K562 (cell line): Measurements from ENCODE around the gene ZCWPW1. TPM values are rescaled to one million over a fixed set of nuclear protein-coding genes. Genes with fewer than 3 reads are reported as not detected.

ENCODE experiments used
- ATAC-seq: fragments of 200-7000 bp; cut with Tn5 transposase; 3 replicates; pipeline ENCODE4 v1.9.1; 2020; ENCODE audit warnings: moderate library complexity
- BruUV-seq: library from RNA; stranded (reverse); fragments of 400-500 nt; replicated peaks from 2 replicates; lab custom pipeline; 2021; lab: Mats Ljungman, UMichigan
- CTCF ChIA-PET: fragments of 300-600 bp; formaldehyde crosslinking; extraction: SDS; loops from one replicate; lab custom pipeline; 2021; ENCODE audit warnings: low intra/inter-chr PET ratio; lab: Yijun Ruan, JAX
- POLR2A ChIA-PET: fragments of 300-600, 350-650 bp; sonication (Branson Sonifier 250); formaldehyde crosslinking; extraction: SDS; loops from one replicate; lab custom pipeline; 2021; ENCODE audit warnings: antibody characterized with exemption, inconsistent platforms; lab: Yijun Ruan, JAX
- DNase-seq, 4 experiments: peaks; one replicate each; pipeline versions ENCODE4 v3.0.0 to v3.0.0-alpha.2; 2011 to 2018; ENCODE audit warnings: low spot score in 3 of 4, mixed read lengths in 3 of 4; ENCODE audit errors: extremely low read depth in 1 of 4
- FAIRE-seq: peaks from 2 replicates; lab custom pipeline; 2011; peaks lifted over from hg19 to GRCh38; lab: Jason Lieb, UNC
- H2AFZ ChIP-seq: 2 replicates; pipeline ENCODE4 v1.6.0; 2011; ENCODE audit warnings: low read depth, low read length, control low read depth, inconsistent platforms
- H3K27ac ChIP-seq: fragments of 200-600 bp; 3 replicates; pipeline ENCODE4 v1.8.0; 2011; ENCODE audit warnings: low read depth, mild to moderate bottlenecking, control low read depth, inconsistent platforms, low read length, moderate library complexity, mixed read lengths; ENCODE audit errors: extremely low read depth
- H3K27me3 ChIP-seq, 2 experiments: fragments of 300-600 bp in 1 of 2; 2 replicates in 1 of 2; 3 replicates in 1 of 2; pipeline versions ENCODE4 v1.6.0 to v1.8.0; 2011; ENCODE audit warnings: inconsistent platforms in 2 of 2, low read length in 2 of 2, mild to moderate bottlenecking in 1 of 2, mixed read lengths in 1 of 2, moderate library complexity in 1 of 2; ENCODE audit not compliant: control insufficient read depth in 2 of 2, insufficient read depth in 2 of 2
- H3K36me3 ChIP-seq: fragments of 300-600 bp; 3 replicates; pipeline ENCODE4 v1.8.0; 2011; ENCODE audit warnings: mild to moderate bottlenecking, low read length, inconsistent platforms; ENCODE audit not compliant: control insufficient read depth, insufficient read depth
- H3K4me1 ChIP-seq, 2 experiments: fragments of 200-600 bp in 1 of 2; replicated peaks in 1 of 2; 2 replicates in 1 of 2; 3 replicates in 1 of 2; pipeline versions ENCODE4 v1.5.1 to v1.8.0; 2011; ENCODE audit warnings: inconsistent platforms in 2 of 2, low read length in 2 of 2, mild to moderate bottlenecking in 1 of 2, mixed read lengths in 1 of 2, moderate library complexity in 1 of 2; ENCODE audit not compliant: control insufficient read depth in 2 of 2, insufficient read depth in 2 of 2
- H3K4me2 ChIP-seq: 2 replicates; pipeline ENCODE4 v1.6.1; 2011; ENCODE audit warnings: low read length, control low read depth, inconsistent platforms, mixed read lengths; ENCODE audit not compliant: insufficient read depth
- H3K4me3 ChIP-seq: fragments of 200-600 bp; sonication (generic), shearing (Covaris generic); 2 replicates; pipeline ENCODE4 v1.5.1; 2016; ENCODE audit warnings: control low read depth, inconsistent platforms
- H3K79me2 ChIP-seq: fragments of 200-600 bp; 3 replicates; pipeline ENCODE4 v1.8.0; 2011; ENCODE audit warnings: low read length, inconsistent platforms; ENCODE audit not compliant: control insufficient read depth, insufficient read depth
- H3K9ac ChIP-seq, 2 experiments: 2 replicates each; pipeline versions ENCODE4 v1.6.0 to v1.6.1; 2011; ENCODE audit warnings: low read depth in 2 of 2, low read length in 2 of 2, control low read depth in 1 of 2, inconsistent platforms in 1 of 2, mild to moderate bottlenecking in 1 of 2, mixed read lengths in 1 of 2; ENCODE audit not compliant: insufficient read depth in 1 of 2
- H3K9me1 ChIP-seq: one replicate; pipeline ENCODE4 v1.6.0; 2011; ENCODE audit warnings: inconsistent platforms, mild to moderate bottlenecking, low read length, moderate library complexity; ENCODE audit not compliant: control insufficient read depth, insufficient read depth
- H3K9me3 ChIP-seq: replicated peaks from 2 replicates; pipeline ENCODE4 v1.5.1; 2011; ENCODE audit warnings: low read depth, low read length, inconsistent platforms; ENCODE audit not compliant: control insufficient read depth, insufficient read depth
- H4K20me1 ChIP-seq: replicated peaks from 2 replicates; pipeline ENCODE4 v1.6.1; 2011; ENCODE audit warnings: low read length, inconsistent platforms, mixed read lengths; ENCODE audit not compliant: control insufficient read depth, insufficient read depth
- GTF2F1 ChIP-seq: IDR thresholded peaks from 2 replicates; pipeline ENCODE4 v1.6.1; 2011; ENCODE audit warnings: low read depth, low read length, improper control_type of control experiment
- MAZ ChIP-seq, 2 experiments: fragments of 450-650 bp in 1 of 2; sonication (generic) in 1 of 2; formaldehyde crosslinking; IDR thresholded peaks in 1 of 2; conservative IDR thresholded peaks in 1 of 2; 2 replicates each; pipeline versions ENCODE4 v1.4.0 to v1.5.0; 2020; ENCODE audit warnings: mild to moderate bottlenecking in 1 of 2, missing genetic modification reagents in 1 of 2
- POLR2G ChIP-seq: fragments of 200-400 bp; formaldehyde crosslinking; IDR thresholded peaks from 2 replicates; pipeline ENCODE4 v1.6.1; 2017; ENCODE audit warnings: low read depth, mild to moderate bottlenecking, antibody characterized with exemption, low read length, moderate library complexity
- RBM15 ChIP-seq: fragments of 200-400 bp; formaldehyde crosslinking; IDR thresholded peaks from 2 replicates; pipeline ENCODE4 v1.6.1; 2018; ENCODE audit warnings: mild to moderate bottlenecking, low read length, moderate library complexity; ENCODE audit not compliant: insufficient read depth
- SIRT6 ChIP-seq: IDR thresholded peaks from one replicate; pipeline ENCODE4 v1.6.1; 2012; ENCODE audit warnings: low read depth, mild to moderate bottlenecking, control low read depth, inconsistent platforms, low read length, moderate library complexity
- ZBTB17 ChIP-seq: fragments of 450-650 bp; formaldehyde crosslinking; IDR thresholded peaks from 2 replicates; pipeline ENCODE4 v1.4.0; 2020; ENCODE audit warnings: mild to moderate bottlenecking
- ZNF324 ChIP-seq: fragments of 250-450 bp; sonication (Bioruptor Pico); IDR thresholded peaks from 2 replicates; pipeline ENCODE4 v1.4.0; 2020; ENCODE audit warnings: mild to moderate bottlenecking
- WGBS: fragments of 100-300 bp; shearing (Covaris generic); methylation state at CpG from one replicate; pipeline ENCODE4 v1.1.6; 2016; ENCODE audit warnings: low coverage, mixed read lengths; ENCODE audit not compliant: insufficient coverage; ENCODE audit errors: missing lambda C conversion rate; 5-methylcytosine and 5-hydroxymethylcytosine counted together
- in situ Hi-C: fragments of 300-500 bp; cut with MboI; formaldehyde crosslinking; loops from 4 replicates; pipeline ENCODE4 v1.15.0; 2018; ENCODE audit warnings: inconsistent platforms, mixed read lengths
- intact Hi-C: fragments of 100-400 bp; cut with micrococcal nuclease; formaldehyde crosslinking; loops from 2 replicates; pipeline ENCODE4 v1.14.2; 2022
- polyA plus RNA-seq, 8 experiments: library from polyadenylated mRNA; depleted of rRNA in 4 of 8; stranded (reverse) in 5 of 8; unstranded in 3 of 8; fragments of >200 nt; fragmentation: Nextera tagmentation in 2 of 8; fragmentation: Illumina TruSeq in 1 of 8; extraction: Ambion mirVana in 2 of 8; extraction: Trizol in 1 of 8; gene quantifications; 2 replicates each; pipeline versions ENCODE4 v1.2.1 to v1.2.3, GENCODE V29; 2011 to 2014; ENCODE audit warnings: inconsistent platforms in 1 of 8, missing spikeins in 1 of 8
- total RNA-seq, 7 experiments: library from RNA; depleted of rRNA in 6 of 7; stranded (reverse); fragments of >200 nt in 6 of 7; fragmentation: Illumina TruSeq in 2 of 7; extraction: Trizol in 2 of 7; gene quantifications; 2 replicates each; pipeline versions ENCODE4 v1.2.1 to v1.2.3, GENCODE V29; 2011 to 2021; ENCODE audit warnings: low replicate concordance in 1 of 7

The ZCWPW1 gene
- total and polyA plus RNA-seq, 9 of the 15 experiments (the other 6 are each of a cell fraction or from before 2014, with no cell fraction given) = 0.18 to 1.7 (median 1.2) TPM

DNA sequence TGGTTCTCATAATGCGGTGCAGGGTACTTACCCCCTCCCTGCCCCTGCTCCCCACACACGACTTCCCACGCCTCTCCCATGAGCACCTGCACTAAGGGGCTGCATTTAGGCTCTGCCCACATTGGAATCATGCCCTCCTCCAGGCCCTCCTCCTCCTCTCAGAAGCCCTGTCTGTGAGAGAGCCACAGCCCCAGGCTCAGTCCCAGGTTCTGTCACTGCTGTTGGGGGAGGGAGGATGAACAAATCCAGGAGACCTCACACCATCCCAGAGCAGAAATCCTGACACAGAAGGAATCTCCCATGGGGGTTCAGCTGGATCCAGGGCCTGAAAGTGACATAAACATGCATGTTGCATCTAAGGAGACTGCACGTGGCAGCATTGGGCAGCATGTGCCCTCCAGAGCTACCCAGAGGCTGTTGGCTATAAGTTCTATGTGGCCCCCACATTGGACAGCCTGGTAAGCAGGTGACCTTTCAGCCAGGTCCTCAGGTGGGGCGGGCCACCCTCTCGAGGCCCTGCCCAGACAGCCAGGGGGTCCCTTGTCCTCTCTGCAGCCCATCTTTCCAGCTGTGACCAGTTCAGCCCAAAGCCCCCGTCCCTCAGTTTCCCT is 56.8 kb downstream of the ZCWPW1 start:
- Histone ChIP-seq H3K27ac (no peak overlapping the region), H3K27me3 (no peaks in the 10 kb centered on the region), H3K4me2 (no peak overlapping the region), H3K36me3 (peaks cover 10% of the 10 kb centered on the region; the same call in 1 of the 3 replicates), H2AFZ (no peak overlapping the region), H3K4me1 (peaks cover 4 to 45% of the 10 kb centered on the region in 2 experiments; a peak in 4 of 5 replicates), H3K9ac (peak overlapping the region in 1 of 2 experiments; percentile 49; a peak in 1 of 4 replicates), H3K79me2 (no peaks in the 10 kb centered on the region), H3K4me3 (no peak overlapping the region), H3K9me1 (no peaks in the 10 kb centered on the region), H3K9me3 (no peaks in the 10 kb centered on the region), H4K20me1 (no peaks in the 10 kb centered on the region)
- ATAC-seq (no peak), DNase-seq (no peak), FAIRE-seq (no peak)
- WGBS = 59% methylated on average over 7 of the region's 7 CpGs
- ChIA-PET POLR2A (interaction anchor here (0.6 kb wide), 1 partner anchor 863 kb away, joined by 3 read pairs; no protein-coding TSS in a partner anchor), CTCF (no interaction called here)
- in situ Hi-C loops = no loop called here
- intact Hi-C loops = loop anchor here (5.0 kb wide), 1 partner anchor 36 kb away; no protein-coding TSS in a partner anchor
- BruUV-seq = no TSS peak
- TF ChIP-seq GTF2F1 = no peak
- 0 out of 2 replicates have a peak, but pooled peaks have one; percentile 16 for TF ChIP-seq ZBTB17
- TF ChIP-seq SIRT6 = peak; percentile 13
- 0 out of 2 replicates have a peak, but pooled peaks have one; percentile 12 for TF ChIP-seq ZNF324
- peak; percentile 62 for TF ChIP-seq POLR2G
- peak in 1 of 2 experiments; percentile 12; a peak in 1 of 4 replicates for TF ChIP-seq MAZ (CRISPR knock-in tag; conservative IDR thresholded peaks at IDR 0.05 in 1 of 2, IDR thresholded peaks at IDR 0.05 in 1 of 2)
- no peak for TF ChIP-seq RBM15
